ENCODE results near the gene SRD5A3. TPM values are rescaled to one million over a fixed set of nuclear protein-coding genes. Genes with fewer than 3 reads are reported as not detected.

Gene SRD5A3
- total RNA-seq, 1 donor from 2014 or later: 25.5 TPM

- no peak for DNase-seq (ENCODE audit: extremely low spot score in 2 of 2)
- Histone ChIP-seq H3K4me1 (peaks cover 29% of the 10 kb centered on the region), H3K36me3 (peaks cover 0 to 6% of the 10 kb centered on the region in 2 donors), H3K27me3 (no peaks in the 10 kb centered on the region), H3K27ac (no peak overlapping the region), H3K4me3 (no peak overlapping the region), H3K9me3 (no peaks in the 10 kb centered on the region)
- TF ChIP-seq POLR2A (IDR thresholded peaks at IDR 0.05) (no peak), POLR2AphosphoS5 (IDR thresholded peaks at IDR 0.05; ENCODE audit: insufficient read depth in 1 of 2, low read depth in 1 of 2) (no peak), CTCF (IDR thresholded peaks at IDR 0.05) (no peak)
- intact Hi-C loops (cut with DNase I): no loop called here
Observed at GRCh38 chr4:55410431-55410830, 64.4 kb downstream of the SRD5A3 start.

GRCh38 chr4:55411621-55412020 is 65.6 kb downstream of the SRD5A3 start:
- Histone ChIP-seq H3K36me3 (peaks cover 0 to 18% of the 10 kb centered on the region in 2 donors), H3K4me1 (peaks cover 29% of the 10 kb centered on the region)

GRCh38 chr4:55416176-55416575 is 70.1 kb downstream of the SRD5A3 start:
- DNase-seq (ENCODE audit: extremely low spot score in 2 of 2): no peak
- H3K27ac ChIP-seq: no peak overlapping the region
- no peaks in the 10 kb centered on the region for H3K27me3 ChIP-seq
- H3K9me3 ChIP-seq: no peaks in the 10 kb centered on the region
- intact Hi-C loops (cut with DNase I): no loop called here
- no peak overlapping the region for H3K4me3 ChIP-seq
- H3K4me1 ChIP-seq: no peaks in the 10 kb centered on the region
- H3K36me3 ChIP-seq: peaks cover 0 to 43% of the 10 kb centered on the region in 2 donors
- TF ChIP-seq POLR2AphosphoS5 (IDR thresholded peaks at IDR 0.05; ENCODE audit: insufficient read depth in 1 of 2, low read depth in 1 of 2): no peak
- no peak for TF ChIP-seq POLR2A (IDR thresholded peaks at IDR 0.05)
- TF ChIP-seq CTCF (IDR thresholded peaks at IDR 0.05): no peak

More at GRCh38 chr4:55411621-55412020, 65.6 kb downstream of the SRD5A3 start:
- Histone ChIP-seq H3K27me3 (no peaks in the 10 kb centered on the region), H3K4me3 (no peak overlapping the region), H3K27ac (no peak overlapping the region), H3K9me3 (no peaks in the 10 kb centered on the region)
- no peak for TF ChIP-seq CTCF (IDR thresholded peaks at IDR 0.05)
- TF ChIP-seq POLR2A (IDR thresholded peaks at IDR 0.05): no peak
- no peak for TF ChIP-seq POLR2AphosphoS5 (IDR thresholded peaks at IDR 0.05; ENCODE audit: insufficient read depth in 1 of 2, low read depth in 1 of 2)
- intact Hi-C loops (cut with DNase I): no loop called here
- no peak for DNase-seq (ENCODE audit: extremely low spot score in 2 of 2)

Small RNA genes lying within 50 kb of the gene (small RNA-seq; reads per million reads assigned to genes)
- not detected for gene RF00019

Other genes starting within 250 kb of the SRD5A3 start
- 19.4 TPM for gene KDR, start 220.6 kb upstream of the SRD5A3 start, total RNA-seq
- gene TMEM165, start 49.7 kb downstream of the SRD5A3 start, total RNA-seq: 171 TPM
- gene CLOCK, start 200.7 kb downstream of the SRD5A3 start, total RNA-seq: 34.4 TPM
- not detected for gene PDCL2, start 246.0 kb downstream of the SRD5A3 start, total RNA-seq

Data from vagina (tissue), 2 donors.